ENCODE measurements around the gene SHISA8.

Gene SHISA8

GRCh38 chr22:41900652-41901312 lies 14.1 kb downstream of the SHISA8 start:
- Histone ChIP-seq H3K4me1 (ENCODE audit: control insufficient read depth in 1 of 2, insufficient read depth in 2 of 2, low read length in 2 of 2) (no peaks in the 10 kb centered on the region), H3K27me3 (ENCODE audit: low read depth, low read length) (no peaks in the 10 kb centered on the region), H3K9me3 (ENCODE audit: control insufficient read depth in 1 of 2, low read length in 2 of 2) (no peaks in the 10 kb centered on the region), H3K4me3 (ENCODE audit: low read depth in 1 of 2, low read length in 2 of 2) (no peak overlapping the region), H3K36me3 (ENCODE audit: control insufficient read depth in 1 of 2, insufficient read depth in 2 of 2, low read length in 2 of 2) (peaks cover 48 to 93% of the 10 kb centered on the region in 2 donors), H3K27ac (ENCODE audit: low read length) (no peak overlapping the region)

- no peak overlapping the region for H3K27ac ChIP-seq (ENCODE audit: low read length)
- peaks cover 48 to 90% of the 10 kb centered on the region in 2 donors for H3K36me3 ChIP-seq (ENCODE audit: control insufficient read depth in 1 of 2, insufficient read depth in 2 of 2, low read length in 2 of 2)
- H3K4me1 ChIP-seq (ENCODE audit: control insufficient read depth in 1 of 2, insufficient read depth in 2 of 2, low read length in 2 of 2): no peaks in the 10 kb centered on the region
- no peaks in the 10 kb centered on the region for H3K27me3 ChIP-seq (ENCODE audit: low read depth, low read length)
- no peaks in the 10 kb centered on the region for H3K9me3 ChIP-seq (ENCODE audit: control insufficient read depth in 1 of 2, low read length in 2 of 2)
- H3K4me3 ChIP-seq (ENCODE audit: low read depth in 1 of 2, low read length in 2 of 2): no peak overlapping the region
These were observed 14.8 kb downstream of the SHISA8 start for GRCh38 chr22:41899992-41900651.

GRCh38 chr22:41899110-41899509 lies 15.8 kb downstream of the SHISA8 start:
- Histone ChIP-seq H3K36me3 (ENCODE audit: control insufficient read depth in 1 of 2, insufficient read depth in 2 of 2, low read length in 2 of 2) (peaks cover 51 to 91% of the 10 kb centered on the region in 2 donors), H3K4me1 (ENCODE audit: control insufficient read depth in 1 of 2, insufficient read depth in 2 of 2, low read length in 2 of 2) (no peaks in the 10 kb centered on the region), H3K27ac (ENCODE audit: low read length) (no peak overlapping the region)

GRCh38 chr22:41898645-41899044 lies 16.2 kb downstream of the SHISA8 start:
- H3K36me3 ChIP-seq (ENCODE audit: control insufficient read depth in 1 of 2, insufficient read depth in 2 of 2, low read length in 2 of 2): peaks cover 51 to 90% of the 10 kb centered on the region in 2 donors
- no peak overlapping the region for H3K27ac ChIP-seq (ENCODE audit: low read length)
- H3K4me1 ChIP-seq (ENCODE audit: control insufficient read depth in 1 of 2, insufficient read depth in 2 of 2, low read length in 2 of 2): no peaks in the 10 kb centered on the region

More at GRCh38 chr22:41899110-41899509, 15.8 kb downstream of the SHISA8 start:
- Histone ChIP-seq H3K27me3 (ENCODE audit: low read depth, low read length) (no peaks in the 10 kb centered on the region), H3K9me3 (ENCODE audit: control insufficient read depth in 1 of 2, low read length in 2 of 2) (no peaks in the 10 kb centered on the region), H3K4me3 (ENCODE audit: low read depth in 1 of 2, low read length in 2 of 2) (no peak overlapping the region)

GRCh38 chr22:41893591-41894375 lies 21.1 kb downstream of the SHISA8 start:
- Histone ChIP-seq H3K9me3 (ENCODE audit: control insufficient read depth in 1 of 2, low read length in 2 of 2) (no peaks in the 10 kb centered on the region), H3K4me1 (ENCODE audit: control insufficient read depth in 1 of 2, insufficient read depth in 2 of 2, low read length in 2 of 2) (no peaks in the 10 kb centered on the region), H3K36me3 (ENCODE audit: control insufficient read depth in 1 of 2, insufficient read depth in 2 of 2, low read length in 2 of 2) (peaks cover 48 to 86% of the 10 kb centered on the region in 2 donors), H3K27me3 (ENCODE audit: low read depth, low read length) (no peaks in the 10 kb centered on the region), H3K4me3 (ENCODE audit: low read depth in 1 of 2, low read length in 2 of 2) (no peak overlapping the region), H3K27ac (ENCODE audit: low read length) (no peak overlapping the region)

More at GRCh38 chr22:41898645-41899044, 16.2 kb downstream of the SHISA8 start:
- Histone ChIP-seq H3K9me3 (ENCODE audit: control insufficient read depth in 1 of 2, low read length in 2 of 2) (no peaks in the 10 kb centered on the region), H3K4me3 (ENCODE audit: low read depth in 1 of 2, low read length in 2 of 2) (no peak overlapping the region), H3K27me3 (ENCODE audit: low read depth, low read length) (no peaks in the 10 kb centered on the region)

- H3K36me3 ChIP-seq (ENCODE audit: control insufficient read depth in 1 of 2, insufficient read depth in 2 of 2, low read length in 2 of 2): peaks cover 52 to 82% of the 10 kb centered on the region in 2 donors
- H3K4me3 ChIP-seq (ENCODE audit: low read depth in 1 of 2, low read length in 2 of 2): no peak overlapping the region
- no peaks in the 10 kb centered on the region for H3K27me3 ChIP-seq (ENCODE audit: low read depth, low read length)
- H3K27ac ChIP-seq (ENCODE audit: low read length): no peak overlapping the region
- no peaks in the 10 kb centered on the region for H3K9me3 ChIP-seq (ENCODE audit: control insufficient read depth in 1 of 2, low read length in 2 of 2)
- no peaks in the 10 kb centered on the region for H3K4me1 ChIP-seq (ENCODE audit: control insufficient read depth in 1 of 2, insufficient read depth in 2 of 2, low read length in 2 of 2)
These were observed 22.2 kb downstream of the SHISA8 start for GRCh38 chr22:41892721-41893120.

- Histone ChIP-seq H3K4me1 (ENCODE audit: control insufficient read depth in 1 of 2, insufficient read depth in 2 of 2, low read length in 2 of 2) (no peaks in the 10 kb centered on the region), H3K36me3 (ENCODE audit: control insufficient read depth in 1 of 2, insufficient read depth in 2 of 2, low read length in 2 of 2) (peaks cover 54 to 82% of the 10 kb centered on the region in 2 donors), H3K27ac (ENCODE audit: low read length) (no peak overlapping the region), H3K4me3 (ENCODE audit: low read depth in 1 of 2, low read length in 2 of 2) (no peak overlapping the region), H3K9me3 (ENCODE audit: control insufficient read depth in 1 of 2, low read length in 2 of 2) (no peaks in the 10 kb centered on the region), H3K27me3 (ENCODE audit: low read depth, low read length) (no peaks in the 10 kb centered on the region)
These were observed 23.5 kb downstream of the SHISA8 start for GRCh38 chr22:41891407-41891806.

- H3K4me1 ChIP-seq (ENCODE audit: control insufficient read depth in 1 of 2, insufficient read depth in 2 of 2, low read length in 2 of 2): no peaks in the 10 kb centered on the region
- no peaks in the 10 kb centered on the region for H3K27me3 ChIP-seq (ENCODE audit: low read depth, low read length)
- H3K36me3 ChIP-seq (ENCODE audit: control insufficient read depth in 1 of 2, insufficient read depth in 2 of 2, low read length in 2 of 2): peaks cover 67 to 83% of the 10 kb centered on the region in 2 donors
- no peak overlapping the region for H3K27ac ChIP-seq (ENCODE audit: low read length)
- no peak overlapping the region for H3K4me3 ChIP-seq (ENCODE audit: low read depth in 1 of 2, low read length in 2 of 2)
- no peaks in the 10 kb centered on the region for H3K9me3 ChIP-seq (ENCODE audit: control insufficient read depth in 1 of 2, low read length in 2 of 2)
These were observed 26.2 kb downstream of the SHISA8 start for GRCh38 chr22:41888627-41889200.

GRCh38 chr22:41885516-41885915 lies 29.4 kb downstream of the SHISA8 start:
- H3K9me3 ChIP-seq (ENCODE audit: control insufficient read depth in 1 of 2, low read length in 2 of 2): no peaks in the 10 kb centered on the region
- H3K36me3 ChIP-seq (ENCODE audit: control insufficient read depth in 1 of 2, insufficient read depth in 2 of 2, low read length in 2 of 2): peaks cover 75 to 87% of the 10 kb centered on the region in 2 donors
- no peak overlapping the region for H3K4me3 ChIP-seq (ENCODE audit: low read depth in 1 of 2, low read length in 2 of 2)
- no peaks in the 10 kb centered on the region for H3K27me3 ChIP-seq (ENCODE audit: low read depth, low read length)
- no peak overlapping the region for H3K27ac ChIP-seq (ENCODE audit: low read length)
- H3K4me1 ChIP-seq (ENCODE audit: control insufficient read depth in 1 of 2, insufficient read depth in 2 of 2, low read length in 2 of 2): no peaks in the 10 kb centered on the region

GRCh38 chr22:41885116-41885515 lies 29.8 kb downstream of the SHISA8 start:
- no peak overlapping the region for H3K4me3 ChIP-seq (ENCODE audit: low read depth in 1 of 2, low read length in 2 of 2)
- H3K4me1 ChIP-seq (ENCODE audit: control insufficient read depth in 1 of 2, insufficient read depth in 2 of 2, low read length in 2 of 2): no peaks in the 10 kb centered on the region
- H3K9me3 ChIP-seq (ENCODE audit: control insufficient read depth in 1 of 2, low read length in 2 of 2): no peaks in the 10 kb centered on the region
- H3K36me3 ChIP-seq (ENCODE audit: control insufficient read depth in 1 of 2, insufficient read depth in 2 of 2, low read length in 2 of 2): peaks cover 73 to 89% of the 10 kb centered on the region in 2 donors
- no peak overlapping the region for H3K27ac ChIP-seq (ENCODE audit: low read length)
- no peaks in the 10 kb centered on the region for H3K27me3 ChIP-seq (ENCODE audit: low read depth, low read length)

GRCh38 chr22:41883400-41883799 lies 31.5 kb downstream of the SHISA8 start:
- Histone ChIP-seq H3K36me3 (ENCODE audit: control insufficient read depth in 1 of 2, insufficient read depth in 2 of 2, low read length in 2 of 2) (peaks cover 74 to 91% of the 10 kb centered on the region in 2 donors), H3K9me3 (ENCODE audit: control insufficient read depth in 1 of 2, low read length in 2 of 2) (no peaks in the 10 kb centered on the region), H3K27me3 (ENCODE audit: low read depth, low read length) (no peaks in the 10 kb centered on the region), H3K4me1 (ENCODE audit: control insufficient read depth in 1 of 2, insufficient read depth in 2 of 2, low read length in 2 of 2) (no peaks in the 10 kb centered on the region), H3K27ac (ENCODE audit: low read length) (no peak overlapping the region), H3K4me3 (ENCODE audit: low read depth in 1 of 2, low read length in 2 of 2) (no peak overlapping the region)

Data from muscle layer of duodenum (tissue), 2 donors.